ENCODE measurements around the gene PNLIPRP3. TPM values are rescaled to one million over a fixed set of nuclear protein-coding genes. Genes with fewer than 3 reads are reported as not detected.

The PNLIPRP3 gene
- total RNA-seq, 4 donors from 2014 or later = 0.79 TPM; not detected in 3

- in situ Hi-C loops (cut with MboI; ENCODE audit: low pct_ligation_motif_present in 1 of 4, low pct_unique_long_range_greater_than_20kb in 1 of 4, low sequenced_read_pairs in 3 of 4) (no loop called here), intact Hi-C loops (cut with DNase I; ENCODE audit: low total_unique reads) (no loop called here)
- Histone ChIP-seq H3K36me3 (no peaks in the 10 kb centered on the region), H3K27me3 (no peaks in the 10 kb centered on the region), H3K4me1 (no peaks in the 10 kb centered on the region), H3K9me3 (no peaks in the 10 kb centered on the region), H3K4me3 (no peak overlapping the region), H3K27ac (no peak overlapping the region)
- WGBS, 2 donors (ENCODE audit: low coverage in 1 of 2) = 51 to 56% methylated on average over 3 to 4 of the region's 4 CpGs
- TF ChIP-seq POLR2AphosphoS5 (IDR thresholded peaks at IDR 0.05) (no peak), CTCF (IDR thresholded peaks at IDR 0.05) (no peak), POLR2A (IDR thresholded peaks at IDR 0.05) (no peak), EP300 (IDR thresholded peaks at IDR 0.05; ENCODE audit: low read depth) (no peak)
- DNase-seq = no peak
Measured at GRCh38 chr10:116475866-116476265, 48.2 kb downstream of the PNLIPRP3 start.

- 59 to 60% methylated on average over 4 of the region's 4 CpGs for WGBS, 2 donors (ENCODE audit: low coverage in 1 of 2)
Measured at GRCh38 chr10:116476461-116476860, 48.8 kb downstream of the PNLIPRP3 start.

GRCh38 chr10:116477986-116478664, 50.5 kb downstream of the PNLIPRP3 start:
- H3K27ac ChIP-seq = no peak overlapping the region
- H3K4me3 ChIP-seq = no peak overlapping the region
- H3K27me3 ChIP-seq = no peaks in the 10 kb centered on the region
- in situ Hi-C loops (cut with MboI; ENCODE audit: low pct_ligation_motif_present in 1 of 4, low pct_unique_long_range_greater_than_20kb in 1 of 4, low sequenced_read_pairs in 3 of 4) (no loop called here), intact Hi-C loops (cut with DNase I; ENCODE audit: low total_unique reads) (no loop called here)
- DNase-seq = no peak
- no peak for TF ChIP-seq EP300 (IDR thresholded peaks at IDR 0.05; ENCODE audit: low read depth)
- TF ChIP-seq CTCF (IDR thresholded peaks at IDR 0.05) = no peak
- no peak for TF ChIP-seq POLR2A (IDR thresholded peaks at IDR 0.05)
- TF ChIP-seq POLR2AphosphoS5 (IDR thresholded peaks at IDR 0.05) = no peak
- H3K4me1 ChIP-seq = no peaks in the 10 kb centered on the region
- 54 to 61% methylated on average over 6 to 12 of the region's 12 CpGs for WGBS, 2 donors (ENCODE audit: low coverage in 1 of 2)
- H3K36me3 ChIP-seq = no peaks in the 10 kb centered on the region
- no peaks in the 10 kb centered on the region for H3K9me3 ChIP-seq

More at GRCh38 chr10:116476461-116476860, 48.8 kb downstream of the PNLIPRP3 start:
- no peak overlapping the region for H3K27ac ChIP-seq
- intact Hi-C loops (cut with DNase I; ENCODE audit: low total_unique reads) = no loop called here
- no peaks in the 10 kb centered on the region for H3K27me3 ChIP-seq
- no peak for DNase-seq
- in situ Hi-C loops (cut with MboI; ENCODE audit: low pct_ligation_motif_present in 1 of 4, low pct_unique_long_range_greater_than_20kb in 1 of 4, low sequenced_read_pairs in 3 of 4) = no loop called here
- no peaks in the 10 kb centered on the region for H3K4me1 ChIP-seq
- no peaks in the 10 kb centered on the region for H3K9me3 ChIP-seq
- TF ChIP-seq POLR2A (IDR thresholded peaks at IDR 0.05) (no peak), POLR2AphosphoS5 (IDR thresholded peaks at IDR 0.05) (no peak), EP300 (IDR thresholded peaks at IDR 0.05; ENCODE audit: low read depth) (no peak), CTCF (IDR thresholded peaks at IDR 0.05) (no peak)
- no peak overlapping the region for H3K4me3 ChIP-seq
- no peaks in the 10 kb centered on the region for H3K36me3 ChIP-seq

- Histone ChIP-seq H3K36me3 (no peaks in the 10 kb centered on the region), H3K9me3 (no peaks in the 10 kb centered on the region), H3K27me3 (no peaks in the 10 kb centered on the region), H3K27ac (no peak overlapping the region), H3K4me3 (no peak overlapping the region), H3K4me1 (no peaks in the 10 kb centered on the region)
- in situ Hi-C loops (cut with MboI; ENCODE audit: low pct_ligation_motif_present in 1 of 4, low pct_unique_long_range_greater_than_20kb in 1 of 4, low sequenced_read_pairs in 3 of 4) (no loop called here), intact Hi-C loops (cut with DNase I; ENCODE audit: low total_unique reads) (no loop called here)
- 76% methylated on average over 7 of the region's 7 CpGs for WGBS, 2 donors (ENCODE audit: low coverage in 1 of 2)
- TF ChIP-seq POLR2A (IDR thresholded peaks at IDR 0.05) (no peak), EP300 (IDR thresholded peaks at IDR 0.05; ENCODE audit: low read depth) (no peak), POLR2AphosphoS5 (IDR thresholded peaks at IDR 0.05) (no peak), CTCF (IDR thresholded peaks at IDR 0.05) (no peak)
- no peak for DNase-seq
Measured at GRCh38 chr10:116486770-116487448, 59.3 kb downstream of the PNLIPRP3 start.

Data from transverse colon (tissue), 4 donors.